SJCRH30 (cell line): ENCODE results near the gene LPCAT1. TPM values are rescaled to one million over a fixed set of nuclear protein-coding genes. Genes with fewer than 3 reads are reported as not detected.
"Not testable (repeated sequence)": the region's sequence is repeated elsewhere in the genome, so short reads cannot be mapped to it uniquely, and the experiment has no call there.

Source experiments
- DNase-seq, 2 experiments: peaks; one replicate each; pipeline ENCODE4 v3.0.0-alpha.2; 2015 to 2020
- H3K27ac ChIP-seq: fragments of 250-450 bp; sonication (Bioruptor Pico); 2 replicates; pipeline ENCODE4 v1.5.1; 2020; ENCODE audit warnings: mild to moderate bottlenecking, moderate library complexity
- H3K27me3 ChIP-seq: fragments of 250-450 bp; sonication (Bioruptor Pico); 2 replicates; pipeline ENCODE4 v1.5.1; 2020; ENCODE audit warnings: mild to moderate bottlenecking, moderate library complexity
- H3K36me3 ChIP-seq: fragments of 250-450 bp; sonication (Bioruptor Pico); 2 replicates; pipeline ENCODE4 v1.5.1; 2020; ENCODE audit warnings: mild to moderate bottlenecking, moderate library complexity
- H3K4me1 ChIP-seq: fragments of 250-450 bp; sonication (Bioruptor Pico); 2 replicates; pipeline ENCODE4 v1.5.1; 2020; ENCODE audit warnings: mild to moderate bottlenecking, moderate library complexity
- H3K4me3 ChIP-seq: fragments of 250-450 bp; sonication (Bioruptor Pico); 2 replicates; pipeline ENCODE4 v1.5.1; 2020; ENCODE audit warnings: mild to moderate bottlenecking, moderate library complexity
- H3K9me3 ChIP-seq: fragments of 250-450 bp; sonication (Bioruptor Pico); replicated peaks from 2 replicates; pipeline ENCODE4 v1.5.1; 2020; ENCODE audit warnings: mild to moderate bottlenecking, moderate library complexity
- total RNA-seq: library from RNA; depleted of rRNA; stranded (reverse); fragments of >200 nt; shearing (Covaris generic); gene quantifications from 2 replicates; pipeline ENCODE4 v1.2.3, GENCODE V29; 2014

LPCAT1 gene
- total RNA-seq, 1 experiment from 2014 or later, result 44.6 TPM

DNA sequence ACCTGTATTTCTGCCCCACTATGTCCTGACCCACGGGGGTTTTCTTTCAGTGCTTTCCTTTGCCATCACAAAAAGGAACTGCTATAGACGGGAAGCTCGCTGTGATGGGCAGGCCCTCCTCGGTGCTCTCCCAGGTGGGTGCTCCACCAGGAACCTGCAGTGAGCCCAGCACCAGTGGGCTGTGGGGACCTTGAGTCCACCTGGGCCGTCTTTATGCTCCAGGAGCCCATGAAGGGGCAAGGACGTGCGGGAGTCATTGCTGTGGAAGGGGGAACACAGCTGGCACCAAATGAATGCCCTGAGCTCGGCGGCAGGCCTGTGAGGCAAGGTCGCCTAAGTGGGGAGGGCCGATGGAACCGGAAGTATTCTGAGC is 41.8 kb downstream of the LPCAT1 start:
- no peaks in the 10 kb centered on the region for H3K27me3 ChIP-seq

DNA sequence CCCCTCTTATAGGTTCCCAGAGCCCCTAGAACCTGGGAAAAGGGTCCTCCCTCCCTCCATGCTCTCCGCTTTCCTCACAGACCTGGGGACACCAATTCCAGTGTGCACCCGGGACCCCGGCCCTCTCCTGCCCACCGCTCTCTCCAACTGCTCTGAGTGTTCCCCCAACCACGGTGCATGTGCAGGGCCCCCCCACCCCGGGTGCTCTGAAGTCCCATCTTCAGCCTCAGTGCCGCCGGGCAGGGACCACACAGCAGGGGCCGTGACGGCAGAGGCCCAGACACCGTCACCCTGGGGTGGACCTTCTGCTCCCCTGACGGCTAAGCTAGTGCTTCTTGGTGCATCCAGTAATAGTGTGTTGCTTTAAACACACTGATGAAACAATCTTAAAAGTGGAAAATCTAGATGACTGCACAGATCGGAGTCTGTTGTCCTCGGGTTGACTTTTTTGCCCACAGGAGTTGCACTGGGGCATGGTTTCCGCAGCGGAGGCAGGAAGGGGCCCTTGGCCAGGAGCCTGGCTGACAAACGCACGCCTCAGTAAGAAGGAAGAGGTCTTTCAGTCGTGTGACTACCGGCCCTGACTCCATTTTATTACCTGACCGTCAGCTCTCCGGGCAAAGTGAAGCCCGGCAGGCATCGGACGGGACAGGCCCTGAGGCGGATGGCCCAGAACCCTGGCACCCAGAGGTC is 42.3 kb downstream of the LPCAT1 start:
- Histone ChIP-seq H3K27ac (no peak overlapping the region), H3K27me3 (no peaks in the 10 kb centered on the region), H3K4me3 (no peak overlapping the region), H3K4me1 (no peaks in the 10 kb centered on the region), H3K9me3 (no peaks in the 10 kb centered on the region), H3K36me3 (no peaks in the 10 kb centered on the region)
- no peak for DNase-seq

More for the DNA sequence above, 41.8 kb downstream of the LPCAT1 start:
- Histone ChIP-seq H3K4me3 (no peak overlapping the region), H3K27ac (no peak overlapping the region), H3K36me3 (no peaks in the 10 kb centered on the region), H3K4me1 (no peaks in the 10 kb centered on the region), H3K9me3 (no peaks in the 10 kb centered on the region)
- no peak for DNase-seq

DNA sequence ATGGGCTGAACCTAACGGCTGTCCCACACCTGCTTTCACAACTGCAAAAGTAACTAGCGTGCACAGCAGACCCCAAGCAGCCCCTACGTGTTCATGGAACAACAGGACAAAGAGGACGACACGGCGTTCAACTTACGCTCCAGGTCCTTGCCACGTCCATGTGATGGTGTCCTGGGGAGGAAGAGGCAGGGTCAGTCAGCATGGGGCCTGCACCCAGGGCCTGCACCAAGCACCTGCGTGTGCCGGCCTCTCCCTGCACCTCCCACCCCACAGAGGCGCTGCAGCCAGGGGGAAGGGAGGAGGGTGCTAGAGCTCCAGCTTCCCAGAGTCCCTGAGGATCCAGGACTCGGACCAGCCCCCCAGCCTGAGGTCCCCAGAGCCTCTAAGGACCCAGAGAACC is 43.0 kb downstream of the LPCAT1 start:
- Histone ChIP-seq H3K4me3 (no peak overlapping the region), H3K4me1 (no peaks in the 10 kb centered on the region), H3K36me3 (no peaks in the 10 kb centered on the region), H3K27ac (no peak overlapping the region), H3K9me3 (no peaks in the 10 kb centered on the region), H3K27me3 (no peaks in the 10 kb centered on the region)
- no peak for DNase-seq

DNA sequence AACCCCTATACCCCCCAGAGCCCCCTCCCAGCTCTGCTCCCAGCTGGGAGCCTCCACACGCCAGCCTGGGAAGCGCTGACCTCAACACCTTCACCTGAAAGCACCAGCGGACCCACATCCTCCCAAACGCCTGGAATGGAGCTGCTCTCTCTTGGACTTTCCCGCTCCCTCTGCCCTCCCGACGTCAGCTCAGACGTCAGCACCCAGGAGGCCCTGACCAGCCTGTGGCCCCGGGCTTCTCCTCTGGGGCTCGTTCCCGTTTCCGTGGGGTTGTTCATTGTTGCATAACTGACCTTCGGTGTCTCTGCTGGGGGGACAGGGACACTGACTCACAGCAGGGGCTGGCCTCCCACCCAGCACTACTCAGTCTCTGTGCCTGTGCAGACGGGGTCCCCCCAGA is 43.5 kb downstream of the LPCAT1 start:
- H3K4me3 ChIP-seq, result no peak overlapping the region
- H3K36me3 ChIP-seq, result no peaks in the 10 kb centered on the region
- no peaks in the 10 kb centered on the region for H3K27me3 ChIP-seq
- DNase-seq, result no peak
- no peaks in the 10 kb centered on the region for H3K4me1 ChIP-seq
- H3K9me3 ChIP-seq, result no peaks in the 10 kb centered on the region
- H3K27ac ChIP-seq, result no peak overlapping the region

DNA sequence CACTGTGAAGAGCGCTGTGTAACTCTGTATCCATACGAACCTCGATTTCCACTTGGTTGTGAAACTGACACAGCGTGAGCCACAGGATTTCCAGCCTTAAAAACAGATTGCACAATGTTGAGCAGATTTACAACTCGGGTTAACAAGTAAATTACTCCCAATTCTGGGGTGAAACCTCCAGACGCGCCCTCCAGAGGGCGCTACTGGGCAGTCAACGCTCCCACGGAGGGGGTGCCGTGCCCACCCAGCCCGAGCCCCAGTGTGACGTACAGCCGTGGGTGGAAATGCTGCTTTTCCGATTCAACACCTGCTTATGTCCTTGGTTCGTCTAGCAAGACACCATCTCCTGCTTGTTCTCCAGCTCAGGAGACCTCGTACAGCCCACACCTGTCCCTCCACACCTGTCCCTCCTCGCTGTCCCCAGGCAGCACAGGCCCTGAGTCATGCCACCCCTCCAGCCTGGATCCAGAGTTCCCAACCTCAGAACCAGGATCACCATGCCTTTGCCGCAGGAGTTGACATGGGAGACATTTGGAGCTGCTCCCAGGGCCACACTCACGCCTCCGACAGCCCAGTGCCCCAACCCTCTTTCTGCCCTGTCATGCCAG is 44.1 kb downstream of the LPCAT1 start:
- peak in 1 of 2 experiments; percentile 27 for DNase-seq
- Histone ChIP-seq H3K9me3 (no peaks in the 10 kb centered on the region), H3K27me3 (no peaks in the 10 kb centered on the region), H3K4me1 (no peaks in the 10 kb centered on the region), H3K27ac (no peak overlapping the region), H3K4me3 (no peak overlapping the region), H3K36me3 (no peaks in the 10 kb centered on the region)

DNA sequence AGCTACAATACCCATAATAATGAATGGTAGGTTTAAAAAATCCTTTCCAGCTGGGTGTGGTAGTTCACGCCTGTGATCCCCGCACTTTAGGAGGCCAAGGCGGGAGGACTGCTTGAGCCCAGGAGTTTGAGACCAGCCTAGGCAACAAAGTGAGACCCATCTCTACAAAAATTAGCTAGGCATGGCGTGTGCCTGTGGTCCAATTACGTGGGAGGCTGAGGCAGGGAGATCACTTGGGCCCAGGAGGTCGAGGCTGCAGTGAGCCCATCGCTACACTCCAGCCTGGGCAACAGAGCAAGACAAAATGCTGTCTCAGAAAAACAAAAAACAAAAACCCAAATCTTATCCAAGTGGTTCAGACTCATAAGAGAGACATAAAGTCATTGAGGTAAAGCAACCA is 44.7 kb downstream of the LPCAT1 start:
- Histone ChIP-seq H3K36me3 (no peaks in the 10 kb centered on the region), H3K27ac (no peak overlapping the region), H3K9me3 (no peaks in the 10 kb centered on the region), H3K4me3 (no peak overlapping the region), H3K4me1 (no peaks in the 10 kb centered on the region), H3K27me3 (no peaks in the 10 kb centered on the region)
- DNase-seq, result no peak

DNA sequence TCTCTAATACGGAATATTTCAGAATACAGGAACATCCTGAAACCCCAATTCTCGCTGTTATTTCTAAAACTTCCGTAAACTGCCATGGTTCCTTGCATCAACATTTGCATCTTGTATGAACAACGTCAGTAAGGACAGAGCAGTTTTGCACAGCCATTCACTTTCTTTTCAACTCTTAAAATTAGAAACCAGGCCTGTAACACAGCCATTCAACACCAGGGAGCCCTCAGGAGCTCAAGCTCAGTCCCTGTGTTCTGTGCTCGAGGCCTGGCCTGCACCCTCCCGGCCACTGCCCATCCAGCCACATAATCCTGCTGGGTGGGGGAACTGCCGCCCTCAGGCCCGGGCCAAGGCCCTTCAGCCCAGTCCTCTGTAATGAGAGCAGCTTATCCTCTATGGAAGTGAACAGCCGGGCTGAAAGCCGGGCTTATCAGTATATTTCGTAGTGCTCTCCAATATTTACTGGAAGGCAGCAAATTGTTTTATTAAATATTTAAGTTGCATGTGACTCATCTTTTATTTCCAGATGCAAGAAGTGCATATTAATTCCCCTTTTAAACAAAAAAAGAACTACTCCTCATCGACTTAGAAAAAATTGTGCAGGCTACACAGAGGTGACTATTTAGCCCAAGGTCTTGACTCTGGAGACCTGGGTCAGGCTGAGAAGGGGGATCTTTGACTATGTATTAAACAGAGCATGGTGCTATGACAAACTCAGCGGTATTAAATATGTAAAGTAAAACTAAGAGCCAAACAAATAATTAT is 45.3 kb downstream of the LPCAT1 start:
- H3K36me3 ChIP-seq, result no peaks in the 10 kb centered on the region
- H3K27me3 ChIP-seq, result no peaks in the 10 kb centered on the region
- no peaks in the 10 kb centered on the region for H3K9me3 ChIP-seq
- no peaks in the 10 kb centered on the region for H3K4me1 ChIP-seq
- H3K4me3 ChIP-seq, result no peak overlapping the region
- DNase-seq, result no peak
- H3K27ac ChIP-seq, result no peak overlapping the region

DNA sequence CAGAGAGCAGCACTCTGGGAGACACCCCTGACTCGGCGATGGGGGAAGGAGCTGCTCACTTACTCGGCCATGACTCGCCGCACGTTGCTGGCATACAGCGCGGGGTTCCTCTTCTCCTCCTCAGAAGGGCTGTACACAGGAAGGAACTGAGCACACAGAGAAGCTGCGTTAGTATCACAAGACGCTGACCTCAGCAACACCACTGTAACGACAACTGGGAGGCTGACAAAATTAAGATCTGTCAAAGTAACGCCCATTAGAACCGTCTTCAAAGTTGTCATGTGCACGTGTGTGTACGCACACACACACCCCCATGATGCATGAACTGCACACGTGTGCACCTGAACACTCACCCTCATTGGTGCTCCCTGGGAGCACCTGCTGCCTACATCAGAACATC is 46.4 kb downstream of the LPCAT1 start:
- no peak for DNase-seq
- H3K27me3 ChIP-seq, result no peaks in the 10 kb centered on the region
- H3K27ac ChIP-seq, result no peak overlapping the region
- H3K36me3 ChIP-seq, result no peaks in the 10 kb centered on the region
- H3K4me1 ChIP-seq, result no peaks in the 10 kb centered on the region
- no peaks in the 10 kb centered on the region for H3K9me3 ChIP-seq
- H3K4me3 ChIP-seq, result no peak overlapping the region

DNA sequence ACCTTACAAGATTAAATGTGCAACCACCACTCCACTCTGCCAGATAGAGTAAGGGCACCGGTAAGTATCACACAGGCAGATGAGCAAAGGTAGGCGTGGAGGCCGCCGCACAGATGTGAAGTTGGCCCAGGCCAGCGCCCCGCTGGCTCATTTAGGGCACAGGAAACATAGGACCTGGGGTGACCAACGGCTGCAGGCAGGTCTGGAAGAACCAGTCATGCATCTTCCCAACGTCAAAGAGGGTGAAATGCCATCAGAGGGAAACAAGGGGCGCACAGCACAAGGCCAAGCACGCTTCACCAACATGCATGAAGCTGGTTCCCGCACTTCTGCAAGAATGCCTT is 46.8 kb downstream of the LPCAT1 start:
- Histone ChIP-seq H3K9me3 (no peaks in the 10 kb centered on the region), H3K36me3 (no peaks in the 10 kb centered on the region), H3K4me3 (no peak overlapping the region), H3K4me1 (no peaks in the 10 kb centered on the region), H3K27me3 (no peaks in the 10 kb centered on the region), H3K27ac (no peak overlapping the region)
- DNase-seq, result no peak

DNA sequence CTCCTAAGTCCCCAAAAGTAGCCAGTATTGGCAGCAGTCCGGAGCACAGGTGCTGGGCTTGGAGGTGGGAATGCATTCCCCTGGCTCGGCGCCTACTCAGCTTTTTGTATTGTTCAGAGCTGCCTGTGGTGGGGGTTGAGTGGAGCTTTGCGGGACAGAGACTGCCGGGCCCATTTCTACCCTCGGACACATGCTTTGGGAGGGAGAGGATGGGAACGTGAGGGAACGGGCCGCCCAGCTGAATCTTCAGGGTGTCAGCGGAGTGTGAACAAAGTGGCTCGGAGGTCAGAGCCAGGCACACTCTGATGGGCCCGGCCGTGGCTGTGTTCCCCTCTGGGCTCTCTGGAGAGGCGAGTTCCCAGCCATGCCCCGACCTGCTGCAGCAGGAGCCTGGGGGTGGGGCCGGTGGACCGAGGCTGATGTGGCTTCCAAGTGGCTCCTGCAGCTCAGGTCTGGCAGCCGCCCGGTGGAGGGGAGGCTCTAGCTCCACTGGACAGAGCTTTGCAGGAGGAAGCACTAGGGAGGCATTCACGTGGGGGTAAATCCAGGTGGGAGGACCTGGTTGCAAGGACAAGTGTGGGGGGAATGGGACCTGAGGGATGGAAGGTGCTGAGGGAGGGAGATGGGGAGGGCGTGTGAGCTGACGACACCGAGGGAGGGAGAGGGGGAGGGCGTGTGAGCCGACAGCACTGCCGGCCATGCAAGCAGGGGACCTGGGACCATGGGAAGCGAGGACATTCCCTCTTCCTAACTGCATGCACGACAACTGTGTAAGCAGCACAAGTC is 47.4 kb downstream of the LPCAT1 start:
- Histone ChIP-seq H3K4me3 (no peak overlapping the region), H3K4me1 (no peaks in the 10 kb centered on the region), H3K9me3 (no peaks in the 10 kb centered on the region), H3K27me3 (no peaks in the 10 kb centered on the region), H3K36me3 (no peaks in the 10 kb centered on the region), H3K27ac (no peak overlapping the region)
- DNase-seq, result no peak

DNA sequence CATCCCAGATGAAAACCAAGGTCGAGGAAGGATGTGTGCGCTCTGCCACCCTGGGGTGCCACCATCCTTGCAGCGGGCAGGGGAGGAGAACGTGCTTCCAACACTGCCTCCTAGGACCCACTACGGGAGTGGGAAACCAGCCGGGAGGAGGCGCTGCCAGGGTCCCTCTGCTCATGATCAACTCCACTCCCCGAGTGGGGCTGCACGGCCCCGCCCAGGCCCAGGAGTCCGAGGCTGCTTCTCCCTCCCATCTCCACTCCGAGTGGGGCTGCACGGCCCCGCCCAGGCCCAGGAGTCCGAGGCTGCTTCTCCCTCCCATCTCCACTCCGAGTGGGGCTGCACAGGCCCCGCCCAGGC is 48.2 kb downstream of the LPCAT1 start:
- H3K9me3 ChIP-seq, DNase-seq, H3K4me3 ChIP-seq, H3K4me1 ChIP-seq, H3K27ac ChIP-seq, H3K27me3 ChIP-seq, H3K36me3 ChIP-seq: not testable (repeated sequence)

DNA sequence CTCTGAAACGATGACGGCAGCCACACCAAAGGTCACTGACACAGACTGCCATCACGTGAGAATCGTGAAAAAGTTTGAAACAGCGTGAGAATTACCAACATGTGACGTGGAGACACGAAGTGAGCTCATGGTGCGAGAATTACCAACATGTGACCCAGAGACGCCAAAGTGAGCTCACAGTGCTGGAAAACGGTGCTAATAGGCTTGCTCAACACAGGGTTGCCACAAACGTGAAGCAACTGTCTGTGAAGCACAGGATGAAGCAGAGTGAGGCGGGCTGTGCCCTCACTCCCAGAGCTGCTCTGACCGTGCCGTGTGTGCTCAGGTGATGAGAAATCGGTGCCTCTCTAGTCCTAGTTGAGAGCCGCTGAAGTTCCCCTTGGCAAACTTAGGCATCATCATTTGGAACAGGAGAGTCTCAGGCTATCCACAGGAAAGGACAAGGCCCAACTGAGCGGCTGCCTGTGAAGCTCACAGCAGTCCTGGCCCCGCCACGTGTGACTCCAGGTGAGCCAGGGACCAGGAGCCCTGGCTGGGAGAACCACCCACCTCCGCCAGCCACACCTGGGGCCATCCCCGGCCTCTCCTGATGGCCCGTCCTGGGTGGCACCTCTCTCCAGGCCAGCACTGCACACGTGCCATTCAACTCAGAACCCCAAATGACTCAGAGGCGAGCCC is 48.8 kb downstream of the LPCAT1 start:
- no peak overlapping the region for H3K27ac ChIP-seq
- H3K4me1 ChIP-seq, result no peaks in the 10 kb centered on the region
- H3K27me3 ChIP-seq, result no peaks in the 10 kb centered on the region
- H3K4me3 ChIP-seq, result no peak overlapping the region
- no peaks in the 10 kb centered on the region for H3K9me3 ChIP-seq
- no peaks in the 10 kb centered on the region for H3K36me3 ChIP-seq
- DNase-seq, result no peak

DNA sequence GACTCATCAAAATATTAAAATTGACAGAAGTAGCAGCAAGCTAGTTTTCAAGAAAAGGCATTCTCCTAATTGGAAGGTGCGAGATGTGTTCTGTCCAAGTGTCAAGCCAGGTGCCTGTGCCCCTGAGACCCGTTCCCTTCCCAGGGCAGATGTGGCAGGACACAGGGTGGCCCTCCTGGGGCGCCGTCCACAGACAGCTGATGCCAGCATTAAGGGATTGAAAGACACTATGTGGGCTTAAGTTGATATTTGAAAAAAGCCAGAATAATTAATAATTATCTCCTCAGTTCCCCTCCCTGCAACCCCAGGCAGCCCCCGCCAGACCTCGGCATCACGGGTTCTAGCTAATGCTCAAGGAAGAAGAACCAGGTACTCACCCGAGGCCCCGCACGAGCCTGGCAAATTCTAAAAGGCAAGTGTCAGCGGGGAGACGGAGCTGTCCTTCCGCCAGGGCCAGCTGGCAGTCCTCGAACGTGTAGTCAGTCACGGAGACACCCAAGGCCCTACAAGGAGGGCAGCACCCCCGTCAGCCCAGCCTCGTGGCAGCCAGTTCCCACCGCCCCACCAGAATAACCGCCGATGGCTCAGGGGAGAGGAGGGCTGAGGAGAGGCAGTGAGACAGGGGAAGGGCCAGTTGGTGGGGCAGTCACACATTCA is 49.4 kb downstream of the LPCAT1 start:
- DNase-seq, result no peak
- H3K27me3 ChIP-seq, result no peaks in the 10 kb centered on the region
- H3K4me3 ChIP-seq, result no peak overlapping the region
- no peaks in the 10 kb centered on the region for H3K9me3 ChIP-seq
- H3K27ac ChIP-seq, result no peak overlapping the region
- H3K36me3 ChIP-seq, result no peaks in the 10 kb centered on the region
- H3K4me1 ChIP-seq, result no peaks in the 10 kb centered on the region

DNA sequence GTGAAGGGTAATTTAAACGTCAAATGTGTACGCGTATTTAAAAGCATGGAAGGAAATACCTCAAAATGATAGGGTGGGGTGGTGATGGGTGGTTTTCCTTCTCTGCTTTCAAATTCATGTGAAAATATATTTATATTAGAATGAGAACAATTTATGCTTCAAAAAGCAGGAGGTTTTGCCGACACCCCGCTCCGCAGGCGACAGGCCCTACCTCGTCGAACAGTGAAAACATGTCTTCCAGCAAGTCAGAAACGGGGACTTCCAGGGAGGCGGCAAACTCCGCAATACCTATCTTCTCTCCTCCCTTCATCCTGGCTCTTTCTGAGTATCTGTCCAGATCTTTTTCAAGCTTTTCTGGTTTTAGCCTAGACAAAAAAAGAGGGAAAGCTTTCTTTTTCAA is 50.0 kb downstream of the LPCAT1 start:
- H3K4me1 ChIP-seq, result no peaks in the 10 kb centered on the region

More for the DNA sequence above, 50.0 kb downstream of the LPCAT1 start:
- H3K9me3 ChIP-seq, result no peaks in the 10 kb centered on the region
- no peaks in the 10 kb centered on the region for H3K36me3 ChIP-seq
- H3K4me3 ChIP-seq, result no peak overlapping the region
- H3K27me3 ChIP-seq, result no peaks in the 10 kb centered on the region
- no peak for DNase-seq
- no peak overlapping the region for H3K27ac ChIP-seq
